H9 (cell line): ENCODE measurements around the gene ZNF687. TPM values are rescaled to one million over a fixed set of nuclear protein-coding genes. Genes with fewer than 3 reads are reported as not detected.

Source experiments
- DNase-seq: peaks from one replicate; pipeline ENCODE4 v3.0.0-alpha.2; 2017
- H2AFZ ChIP-seq: one replicate; pipeline ENCODE4 v1.6.1; 2013; ENCODE audit warnings: mild to moderate bottlenecking, low read length, control low read depth, moderate library complexity
- H2AK5ac ChIP-seq: 2 replicates; pipeline ENCODE4 v1.6.1; 2013; ENCODE audit warnings: low read length, control low read depth, mixed read lengths; ENCODE audit not compliant: insufficient read length
- H2BK120ac ChIP-seq: one replicate; pipeline ENCODE4 v1.6.1; 2013; ENCODE audit warnings: low read depth, mild to moderate bottlenecking, low read length, control low read depth, inconsistent platforms; ENCODE audit not compliant: poor library complexity, severe bottlenecking
- H2BK12ac ChIP-seq: 2 replicates; pipeline ENCODE4 v1.6.1; 2013; ENCODE audit warnings: low read length, control low read depth, mixed read lengths, low read depth; ENCODE audit not compliant: insufficient read length
- H2BK15ac ChIP-seq: 2 replicates; pipeline ENCODE4 v1.6.1; 2013; ENCODE audit warnings: low read depth, low read length, control low read depth
- H2BK20ac ChIP-seq: one replicate; pipeline ENCODE4 v1.6.1; 2013; ENCODE audit warnings: low read depth, mild to moderate bottlenecking, low read length, control low read depth, inconsistent platforms; ENCODE audit not compliant: poor library complexity, severe bottlenecking
- H2BK5ac ChIP-seq: 2 replicates; pipeline ENCODE4 v1.6.1; 2013; ENCODE audit warnings: low read length, control low read depth, mixed read lengths; ENCODE audit not compliant: insufficient read length
- H3K14ac ChIP-seq: 2 replicates; pipeline ENCODE4 v1.6.1; 2013; ENCODE audit warnings: low read length, control low read depth; ENCODE audit not compliant: insufficient read depth
- H3K18ac ChIP-seq: 2 replicates; pipeline ENCODE4 v1.6.1; 2013; ENCODE audit warnings: low read depth, mild to moderate bottlenecking, mixed read lengths, low read length, control low read depth; ENCODE audit not compliant: insufficient read length
- H3K23ac ChIP-seq: 2 replicates; pipeline ENCODE4 v1.6.1; 2013; ENCODE audit warnings: low read length, control low read depth, mixed read lengths, low read depth; ENCODE audit not compliant: insufficient read length
- H3K23me2 ChIP-seq: 2 replicates; pipeline ENCODE4 v1.6.1; 2013; ENCODE audit warnings: low read depth, mild to moderate bottlenecking, mixed read lengths, low read length, control low read depth; ENCODE audit not compliant: insufficient read length, poor library complexity, severe bottlenecking
- H3K27ac ChIP-seq: 2 replicates; pipeline ENCODE4 v1.5.1; 2013; ENCODE audit warnings: low read length, control low read depth, mixed read lengths, low read depth; ENCODE audit not compliant: insufficient read length
- H3K27me3 ChIP-seq: 2 replicates; pipeline ENCODE4 v1.6.1; 2013; ENCODE audit warnings: low read length, control low read depth, inconsistent platforms; ENCODE audit not compliant: insufficient read depth
- H3K4ac ChIP-seq: 2 replicates; pipeline ENCODE4 v1.6.1; 2013; ENCODE audit warnings: low read depth, mild to moderate bottlenecking, control low read depth, inconsistent platforms, low read length, moderate library complexity
- H3K4me1 ChIP-seq: 2 replicates; pipeline ENCODE4 v1.6.1; 2013; ENCODE audit warnings: low read length, control low read depth, inconsistent platforms; ENCODE audit not compliant: insufficient read depth
- H3K4me2 ChIP-seq: 2 replicates; pipeline ENCODE4 v1.6.1; 2013; ENCODE audit warnings: low read length, control low read depth, mixed read lengths; ENCODE audit not compliant: insufficient read length, insufficient read depth
- H3K56ac ChIP-seq: 2 replicates; pipeline ENCODE4 v1.6.1; 2013; ENCODE audit warnings: low read depth, mild to moderate bottlenecking, mixed read lengths, low read length, control low read depth; ENCODE audit not compliant: insufficient read length
- H3K79me1 ChIP-seq: 2 replicates; pipeline ENCODE4 v1.6.1; 2013; ENCODE audit warnings: low read depth, mild to moderate bottlenecking, moderate library complexity, low read length, control low read depth, inconsistent platforms; ENCODE audit not compliant: insufficient read depth, poor library complexity, severe bottlenecking
- H3K79me2 ChIP-seq: 2 replicates; pipeline ENCODE4 v1.6.1; 2013; ENCODE audit warnings: low read length, control low read depth, inconsistent platforms; ENCODE audit not compliant: insufficient read depth
- H3K9ac ChIP-seq: 2 replicates; pipeline ENCODE4 v1.6.1; 2013; ENCODE audit warnings: low read length, control low read depth, mixed read lengths; ENCODE audit not compliant: insufficient read length; ENCODE audit errors: extremely low read depth
- H3K9me3 ChIP-seq: one replicate; pipeline ENCODE4 v1.6.1; 2013; ENCODE audit warnings: low read depth, low read length, inconsistent platforms; ENCODE audit not compliant: control insufficient read depth
- H3T11ph ChIP-seq: one replicate; pipeline ENCODE4 v1.6.1; 2013; ENCODE audit warnings: mild to moderate bottlenecking, low read length, control low read depth, inconsistent platforms
- H4K20me1 ChIP-seq: one replicate; pipeline ENCODE4 v1.6.1; 2013; ENCODE audit not compliant: control insufficient read depth, insufficient read length, insufficient read depth
- H4K5ac ChIP-seq: 2 replicates; pipeline ENCODE4 v1.6.1; 2013; ENCODE audit warnings: low read depth, mild to moderate bottlenecking, mixed read lengths, low read length, control low read depth; ENCODE audit not compliant: insufficient read length
- H4K8ac ChIP-seq: replicated peaks from 2 replicates; pipeline ENCODE4 v1.6.1; 2013; ENCODE audit warnings: low read length, control low read depth, mixed read lengths, low read depth; ENCODE audit not compliant: insufficient read length
- H4K91ac ChIP-seq: 2 replicates; pipeline ENCODE4 v1.6.1; 2013; ENCODE audit warnings: low read depth, mild to moderate bottlenecking, moderate library complexity, mixed read lengths, low read length, control low read depth; ENCODE audit not compliant: insufficient read length
- H3K27ac Mint-ChIP-seq, 3 experiments: 2 replicates in 2 of 3; 3 replicates in 1 of 3; pipeline ENCODE4 v1.8.0; 2020 to 2021; ENCODE audit warnings: mixed read lengths in 3 of 3, mild to moderate bottlenecking in 1 of 3, moderate library complexity in 1 of 3
- H3K27me3 Mint-ChIP-seq: 2 replicates; pipeline ENCODE4 v1.8.0; 2021; ENCODE audit warnings: low read depth, mild to moderate bottlenecking, moderate library complexity, mixed read lengths
- H3K36me3 Mint-ChIP-seq, 3 experiments: 2 replicates in 2 of 3; 3 replicates in 1 of 3; pipeline ENCODE4 v1.8.0; 2020 to 2021; ENCODE audit warnings: low read depth in 3 of 3, mixed read lengths in 3 of 3; ENCODE audit not compliant: insufficient read depth in 1 of 3
- H3K4me1 Mint-ChIP-seq, 2 experiments: 2 replicates each; pipeline ENCODE4 v1.8.0; 2020; ENCODE audit warnings: mixed read lengths in 2 of 2
- H3K4me3 Mint-ChIP-seq, 2 experiments: 2 replicates in 1 of 2; 3 replicates in 1 of 2; pipeline ENCODE4 v1.8.0; 2020 to 2021; ENCODE audit warnings: mild to moderate bottlenecking in 2 of 2, mixed read lengths in 2 of 2, moderate library complexity in 1 of 2
- H3K9me3 Mint-ChIP-seq, 2 experiments: 2 replicates in 1 of 2; 3 replicates in 1 of 2; pipeline ENCODE4 v1.8.0; 2020; ENCODE audit warnings: mild to moderate bottlenecking in 2 of 2, mixed read lengths in 2 of 2, moderate library complexity in 1 of 2
- WGBS: extraction: QIAGEN DNeasy Blood & Tissue Kit; methylation state at CpG from one replicate; pipeline ENCODE4 v1.1.7; 2013; ENCODE audit warnings: missing lambda C conversion rate, low lambda C conversion rate, mixed read lengths; ENCODE audit not compliant: insufficient read length; ENCODE audit errors: extremely low coverage; 5-methylcytosine and 5-hydroxymethylcytosine counted together
- total RNA-seq: library from RNA; stranded (reverse); gene quantifications from 2 replicates; pipeline ENCODE4 v1.2.1, GENCODE V29; 2021
- TF ChIP-seq, protein P1 (sequence below): fragments of 200-600 bp; sonication (generic); conservative IDR thresholded peaks from 3 replicates; pipeline ENCODE4 v1.8.0; 2021; ENCODE audit warnings: antibody characterized with exemption, mild to moderate bottlenecking

The ZNF687 gene
- total RNA-seq, 1 experiment from 2014 or later = 58.2 TPM

GRCh38 chr1:151255381-151255780 is 26.7 kb upstream of the ZNF687 start:
- H2AFZ ChIP-seq = no peak overlapping the region
- no peak overlapping the region for H4K8ac ChIP-seq
- no peak overlapping the region for H2BK12ac ChIP-seq
- H3K4me3 Mint-ChIP-seq = peak overlapping the region; percentile 91 to 95
- no peak overlapping the region for H2BK5ac ChIP-seq
- peaks cover 2% of the 10 kb centered on the region; the same call in 1 of the 2 replicates for H3K27me3 Mint-ChIP-seq
- no peak overlapping the region for H2BK20ac ChIP-seq
- H3K56ac ChIP-seq = no peak overlapping the region
- no peak overlapping the region for H2BK15ac ChIP-seq
- peaks cover 13% of the 10 kb centered on the region; the same call in 1 of the 2 replicates for H3K79me2 ChIP-seq
- H3K27me3 ChIP-seq = no peaks in the 10 kb centered on the region
- H3K14ac ChIP-seq = no peak overlapping the region
- no peak overlapping the region for H3K27ac ChIP-seq
- H2BK120ac ChIP-seq = no peak overlapping the region
- TF ChIP-seq, protein P1, sequence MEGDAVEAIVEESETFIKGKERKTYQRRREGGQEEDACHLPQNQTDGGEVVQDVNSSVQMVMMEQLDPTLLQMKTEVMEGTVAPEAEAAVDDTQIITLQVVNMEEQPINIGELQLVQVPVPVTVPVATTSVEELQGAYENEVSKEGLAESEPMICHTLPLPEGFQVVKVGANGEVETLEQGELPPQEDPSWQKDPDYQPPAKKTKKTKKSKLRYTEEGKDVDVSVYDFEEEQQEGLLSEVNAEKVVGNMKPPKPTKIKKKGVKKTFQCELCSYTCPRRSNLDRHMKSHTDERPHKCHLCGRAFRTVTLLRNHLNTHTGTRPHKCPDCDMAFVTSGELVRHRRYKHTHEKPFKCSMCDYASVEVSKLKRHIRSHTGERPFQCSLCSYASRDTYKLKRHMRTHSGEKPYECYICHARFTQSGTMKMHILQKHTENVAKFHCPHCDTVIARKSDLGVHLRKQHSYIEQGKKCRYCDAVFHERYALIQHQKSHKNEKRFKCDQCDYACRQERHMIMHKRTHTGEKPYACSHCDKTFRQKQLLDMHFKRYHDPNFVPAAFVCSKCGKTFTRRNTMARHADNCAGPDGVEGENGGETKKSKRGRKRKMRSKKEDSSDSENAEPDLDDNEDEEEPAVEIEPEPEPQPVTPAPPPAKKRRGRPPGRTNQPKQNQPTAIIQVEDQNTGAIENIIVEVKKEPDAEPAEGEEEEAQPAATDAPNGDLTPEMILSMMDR = no peak
- peak overlapping the region; percentile 84 to 97 (median 93) for H3K27ac Mint-ChIP-seq
- H3T11ph ChIP-seq = no peak overlapping the region
- DNase-seq = no peak
- H3K18ac ChIP-seq = no peak overlapping the region
- H3K9ac ChIP-seq = peak overlapping the region; percentile 93
- H2AK5ac ChIP-seq = no peak overlapping the region
- no peak overlapping the region for H3K23ac ChIP-seq
- H4K91ac ChIP-seq = no peak overlapping the region
- peak overlapping the region; percentile 86 for H3K4me2 ChIP-seq
- peaks cover 0 to 11% (median 6%) of the 10 kb centered on the region in 3 experiments; a peak in 5 of 7 replicates for H3K36me3 Mint-ChIP-seq
- no peak overlapping the region for H4K5ac ChIP-seq
- peaks cover 8% of the 10 kb centered on the region in 2 experiments for H3K4me1 Mint-ChIP-seq
- WGBS = no CpG with 5 or more reads among the region's 10 CpGs
- no peak overlapping the region for H3K4ac ChIP-seq
- H3K9me3 Mint-ChIP-seq = no peaks in the 10 kb centered on the region
- H3K23me2 ChIP-seq = no peaks in the 10 kb centered on the region
- H4K20me1 ChIP-seq = no peaks in the 10 kb centered on the region
- H3K79me1 ChIP-seq = peaks cover 3% of the 10 kb centered on the region
- H3K9me3 ChIP-seq = no peaks in the 10 kb centered on the region
- no peaks in the 10 kb centered on the region for H3K4me1 ChIP-seq
